CD4-positive, alpha-beta T cell (primary cell): ENCODE data around the gene RRAS2. TPM values are rescaled to one million over a fixed set of nuclear protein-coding genes. Genes with fewer than 3 reads are reported as not detected.

Experiments used
- ATAC-seq: fragments of 200-7000 bp; cut with Tn5 transposase; one replicate; pipeline ENCODE4 v1.10.0; 2022; ENCODE audit warnings: mild to moderate bottlenecking; ENCODE audit not compliant: poor library complexity
- CTCF ChIA-PET: fragments of 350-600 bp; sonication (Branson Sonifier 250); formaldehyde crosslinking; loops from one replicate; lab custom pipeline; 2021; ENCODE audit warnings: antibody characterized with exemption, inconsistent platforms; lab: Charles Lee
- POLR2A ChIA-PET: fragments of 350-600 bp; sonication (Branson Sonifier 250); formaldehyde crosslinking; loops from one replicate; lab custom pipeline; 2021; ENCODE audit warnings: antibody characterized with exemption, inconsistent platforms; lab: Charles Lee
- DNase-seq, 14 experiments: peaks; one replicate each; pipeline ENCODE4 v3.0.0-alpha.2; 2013 to 2020; ENCODE audit warnings: mixed read lengths in 2 of 14
- H3K27ac ChIP-seq, 2 donors: one replicate each; pipeline versions ENCODE4 v1.5.1 to v1.7.0; 2013; ENCODE audit warnings: low read length in 2 of 2, low read depth in 1 of 2, mild to moderate bottlenecking in 1 of 2
- H3K27me3 ChIP-seq, 2 experiments: 1 replicate in 1 of 2; 2 replicates in 1 of 2; pipeline versions ENCODE4 v1.6.1 to v1.7.0; 2013; ENCODE audit warnings: low read length in 2 of 2, control low read depth in 1 of 2, mild to moderate bottlenecking in 1 of 2, moderate library complexity in 1 of 2; ENCODE audit not compliant: insufficient read depth in 2 of 2, control insufficient read depth in 1 of 2
- H3K36me3 ChIP-seq: one replicate; pipeline ENCODE4 v1.6.1; 2013; ENCODE audit warnings: low read length, control low read depth; ENCODE audit not compliant: insufficient read depth
- H3K4me1 ChIP-seq: one replicate; pipeline ENCODE4 v1.6.1; 2013; ENCODE audit warnings: low read length, control low read depth; ENCODE audit not compliant: insufficient read depth
- H3K4me3 ChIP-seq: one replicate; pipeline ENCODE4 v1.5.1; 2013; ENCODE audit warnings: mild to moderate bottlenecking, low read length, moderate library complexity
- H3K9me3 ChIP-seq, 2 experiments: 1 replicate in 1 of 2; 2 replicates in 1 of 2; pipeline versions ENCODE4 v1.6.1 to v1.7.0; 2013; ENCODE audit warnings: low read length in 2 of 2, mild to moderate bottlenecking in 2 of 2, control low read depth in 1 of 2, moderate library complexity in 1 of 2; ENCODE audit not compliant: control insufficient read depth in 1 of 2, insufficient read depth in 1 of 2
- H3K27ac Mint-ChIP-seq: one replicate; pipeline ENCODE4 v1.8.0; 2020; ENCODE audit warnings: mixed read lengths
- H3K27me3 Mint-ChIP-seq: one replicate; pipeline ENCODE4 v1.8.0; 2021; ENCODE audit warnings: mixed read lengths
- H3K36me3 Mint-ChIP-seq: one replicate; pipeline ENCODE4 v1.8.0; 2021; ENCODE audit warnings: low read depth, mixed read lengths
- H3K4me1 Mint-ChIP-seq: one replicate; pipeline ENCODE4 v1.8.0; 2021; ENCODE audit warnings: low read depth, mixed read lengths
- H3K4me3 Mint-ChIP-seq: one replicate; pipeline ENCODE4 v1.8.0; 2020; ENCODE audit warnings: mild to moderate bottlenecking, mixed read lengths
- H3K9me3 Mint-ChIP-seq: one replicate; pipeline ENCODE4 v1.8.0; 2020; ENCODE audit warnings: mixed read lengths
- CTCF ChIP-seq: fragments of 200-600 bp; IDR thresholded peaks from one replicate; pipeline ENCODE4 v1.8.0; 2022; ENCODE audit warnings: antibody characterized with exemption, mild to moderate bottlenecking
- intact Hi-C, 2 experiments: fragments of 100-400 bp; cut with DNase I in 1 of 2; cut with micrococcal nuclease in 1 of 2; formaldehyde crosslinking; loops; one replicate each; pipeline versions ENCODE4 v1.15.1 to v1.9.0; 2023 to 2025; cut with DNase I, micrococcal nuclease
- total RNA-seq, 174 experiments: library from RNA in 2 of 174; stranded (reverse) in 2 of 174; gene quantifications; one replicate each; pipeline ENCODE4 v1.2.3 and lab custom pipeline; 2021 to 2026

Gene RRAS2
- total RNA-seq, 2 experiments from 2014 or later: 20.7 to 21.2 TPM

- DNase-seq: no peak
- Histone ChIP-seq H3K27ac (no peak overlapping the region), H3K27me3 (no peaks in the 10 kb centered on the region), H3K36me3 (no peaks in the 10 kb centered on the region), H3K9me3 (peaks cover 0 to 15% of the 10 kb centered on the region in 2 experiments), H3K4me3 (no peak overlapping the region), H3K4me1 (no peaks in the 10 kb centered on the region)
- H3K4me3 Mint-ChIP-seq: no peak overlapping the region
- peaks cover 14% of the 10 kb centered on the region for H3K36me3 Mint-ChIP-seq
- H3K9me3 Mint-ChIP-seq: peaks cover 12% of the 10 kb centered on the region
- no peak for TF ChIP-seq CTCF
- CTCF ChIA-PET: interaction anchor here (0.7 kb wide), 1 partner anchor 46 kb away, joined by 3 read pairs; no protein-coding TSS in a partner anchor
- H3K4me1 Mint-ChIP-seq: peaks cover 17% of the 10 kb centered on the region
- ATAC-seq: no peak
- POLR2A ChIA-PET: no interaction called here
- intact Hi-C loops: no loop called here
- no peak overlapping the region for H3K27ac Mint-ChIP-seq
- no peaks in the 10 kb centered on the region for H3K27me3 Mint-ChIP-seq
These were observed 24.1 kb downstream of the RRAS2 start for GRCh38 chr11:14334893-14335292.

GRCh38 chr11:14334192-14334591, 24.8 kb downstream of the RRAS2 start:
- H3K27me3 ChIP-seq: no peaks in the 10 kb centered on the region
- DNase-seq (no peak), ATAC-seq (no peak)
- no peak for TF ChIP-seq CTCF
- H3K27me3 Mint-ChIP-seq: no peaks in the 10 kb centered on the region
- no peak overlapping the region for H3K27ac ChIP-seq
- H3K36me3 Mint-ChIP-seq: peaks cover 14% of the 10 kb centered on the region
- no peak overlapping the region for H3K4me3 ChIP-seq
- H3K9me3 Mint-ChIP-seq: peaks cover 12% of the 10 kb centered on the region
- H3K9me3 ChIP-seq: peaks cover 0 to 15% of the 10 kb centered on the region in 2 experiments
- intact Hi-C loops: no loop called here
- no peaks in the 10 kb centered on the region for H3K36me3 ChIP-seq
- H3K4me1 Mint-ChIP-seq: peaks cover 17% of the 10 kb centered on the region
- POLR2A ChIA-PET: no interaction called here
- no peak overlapping the region for H3K4me3 Mint-ChIP-seq
- H3K4me1 ChIP-seq: no peaks in the 10 kb centered on the region
- CTCF ChIA-PET: no interaction called here
- no peak overlapping the region for H3K27ac Mint-ChIP-seq

- ATAC-seq: no peak
- POLR2A ChIA-PET: no interaction called here
- intact Hi-C loops: no loop called here
- Histone ChIP-seq H3K4me1 (no peaks in the 10 kb centered on the region), H3K27me3 (no peaks in the 10 kb centered on the region), H3K27ac (no peak overlapping the region), H3K9me3 (peaks cover 0 to 8% of the 10 kb centered on the region in 2 experiments), H3K4me3 (no peak overlapping the region), H3K36me3 (no peaks in the 10 kb centered on the region)
- H3K27me3 Mint-ChIP-seq: no peaks in the 10 kb centered on the region
- H3K36me3 Mint-ChIP-seq: peaks cover 7% of the 10 kb centered on the region
- H3K4me3 Mint-ChIP-seq: no peak overlapping the region
- CTCF ChIA-PET: interaction anchor here (0.7 kb wide), 1 partner anchor 331 kb away, joined by 3 read pairs; no protein-coding TSS in a partner anchor
- no peak overlapping the region for H3K27ac Mint-ChIP-seq
- DNase-seq: no peak
- no peak for TF ChIP-seq CTCF
- peaks cover 5% of the 10 kb centered on the region for H3K9me3 Mint-ChIP-seq
- H3K4me1 Mint-ChIP-seq: peaks cover 20% of the 10 kb centered on the region
These were observed 27.4 kb downstream of the RRAS2 start for GRCh38 chr11:14331476-14332136.
